NCI-H128 (cell line): Measurements from ENCODE around the gene PPP5C.
A peak's percentile ranks its signal among the peaks of the same experiment; 100 is the strongest.
"Not testable (repeated sequence)": the region's sequence is repeated elsewhere in the genome, so short reads cannot be mapped to it uniquely, and the experiment has no call there.

Source experiments
- DNase-seq: peaks from one replicate; lab custom pipeline; 2025; ENCODE audit not compliant: unreplicated experiment; lab: John Stamatoyannopoulos, UW

Gene PPP5C

DNA sequence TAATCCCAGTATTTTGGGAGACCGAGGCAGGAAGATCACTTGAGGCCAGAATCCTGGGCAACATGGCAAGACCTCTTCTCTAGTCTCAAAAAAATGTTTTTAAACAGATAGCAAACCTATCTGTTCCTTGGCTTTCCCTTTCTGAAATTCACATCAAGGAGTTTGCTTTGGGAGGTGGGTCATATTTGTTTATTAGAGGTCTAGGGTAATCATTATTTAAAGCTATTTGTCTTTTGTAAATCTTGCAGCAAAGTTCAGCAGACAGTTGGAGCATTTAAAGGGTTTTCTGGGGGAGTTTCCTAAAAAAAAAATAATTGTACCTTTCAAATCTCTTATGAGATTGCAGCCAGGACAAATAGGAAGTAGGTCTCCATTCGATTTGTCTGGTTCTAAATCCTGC, 17.5 kb downstream of the PPP5C start:
- no peak for DNase-seq

DNA sequence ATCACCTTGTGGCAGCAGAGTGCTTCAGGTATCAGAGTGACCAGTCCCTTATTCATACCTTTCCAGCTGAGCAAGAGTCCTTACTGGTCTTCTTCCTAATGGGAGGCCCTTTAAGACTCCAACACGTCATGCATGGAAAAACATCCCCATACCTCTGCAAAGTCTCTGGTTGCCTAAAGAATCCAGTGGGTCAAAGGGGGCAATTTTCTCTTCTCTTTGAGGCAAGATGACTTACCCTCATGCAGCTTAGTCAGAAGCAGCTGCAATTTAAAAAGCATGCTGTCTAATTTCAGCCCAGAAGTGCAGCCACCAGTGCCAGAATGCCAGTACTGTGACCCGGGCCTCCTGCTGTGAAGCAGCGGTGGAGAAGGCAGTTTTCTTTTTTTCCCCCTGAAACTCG, 18.7 kb downstream of the PPP5C start:
- no peak for DNase-seq

DNA sequence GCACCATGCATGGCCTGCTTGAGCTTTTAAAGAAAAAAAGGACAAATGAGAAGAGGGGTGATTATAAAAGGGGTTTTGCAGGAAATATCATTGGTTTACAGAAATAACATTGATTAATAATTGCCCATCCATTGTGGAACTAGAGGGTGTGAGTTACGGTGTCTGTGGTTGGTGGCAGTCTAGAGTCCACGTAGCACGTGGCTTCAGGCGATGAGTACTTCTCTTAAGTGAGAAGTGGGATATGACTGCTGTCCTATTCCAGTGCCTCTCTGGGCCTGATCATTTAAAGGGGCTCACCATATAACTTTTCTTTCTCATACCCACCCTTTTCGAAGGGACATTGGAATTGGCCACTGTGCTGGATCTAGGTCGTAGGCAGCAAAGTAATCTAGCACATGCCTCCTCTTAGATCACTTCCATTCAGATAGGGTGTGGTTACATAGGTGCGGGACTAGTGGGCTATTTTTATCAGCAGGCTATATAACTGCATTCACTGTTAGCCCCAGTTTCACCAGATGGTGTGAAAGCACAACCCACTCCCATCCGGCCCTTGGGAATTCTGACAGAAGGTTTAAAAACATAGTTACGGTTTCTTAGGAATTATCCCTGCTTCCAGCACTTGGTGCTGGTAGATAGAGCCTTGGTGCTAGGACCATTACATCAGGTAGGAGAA, 19.9 kb downstream of the PPP5C start:
- no peak for DNase-seq

DNA sequence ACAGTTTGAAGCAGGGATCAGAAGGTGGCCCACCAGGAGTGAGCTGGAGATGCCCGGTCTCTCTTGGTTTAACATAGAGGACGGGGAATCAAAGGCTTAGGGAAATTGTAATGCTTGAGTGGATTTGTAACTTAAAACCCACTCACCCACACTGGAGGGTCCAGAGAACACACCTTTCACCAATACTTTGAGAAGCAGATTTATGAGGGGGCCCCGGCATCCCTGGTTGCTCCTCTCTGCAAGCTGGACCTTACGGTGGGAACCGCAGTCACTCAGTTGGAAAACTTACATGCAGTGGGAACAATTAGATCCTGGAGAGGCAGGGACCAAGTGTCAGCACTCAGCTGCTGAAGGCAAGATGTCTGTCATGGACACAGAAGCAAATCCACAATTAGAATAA, 20.5 kb downstream of the PPP5C start:
- no peak for DNase-seq

DNA sequence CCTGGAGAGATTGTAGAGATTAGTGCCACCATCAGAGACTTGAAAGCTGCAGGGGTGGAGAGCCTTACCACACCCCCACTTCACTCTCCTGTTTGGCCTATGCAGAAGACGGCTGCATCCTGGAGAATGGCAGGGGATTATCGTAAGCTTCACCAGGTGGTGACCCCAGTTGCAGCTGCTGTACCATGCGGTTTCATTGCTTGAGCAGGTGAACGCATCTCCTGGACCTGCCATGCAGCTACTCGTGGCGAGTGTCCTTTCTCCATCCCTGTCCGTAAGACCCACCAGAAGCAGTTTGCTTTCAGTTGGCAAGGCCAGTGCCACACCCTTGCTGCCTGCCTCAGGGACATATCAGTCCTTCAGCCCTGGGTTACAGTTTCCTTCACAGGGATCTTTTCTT, 21.2 kb downstream of the PPP5C start:
- DNase-seq: no peak

DNA sequence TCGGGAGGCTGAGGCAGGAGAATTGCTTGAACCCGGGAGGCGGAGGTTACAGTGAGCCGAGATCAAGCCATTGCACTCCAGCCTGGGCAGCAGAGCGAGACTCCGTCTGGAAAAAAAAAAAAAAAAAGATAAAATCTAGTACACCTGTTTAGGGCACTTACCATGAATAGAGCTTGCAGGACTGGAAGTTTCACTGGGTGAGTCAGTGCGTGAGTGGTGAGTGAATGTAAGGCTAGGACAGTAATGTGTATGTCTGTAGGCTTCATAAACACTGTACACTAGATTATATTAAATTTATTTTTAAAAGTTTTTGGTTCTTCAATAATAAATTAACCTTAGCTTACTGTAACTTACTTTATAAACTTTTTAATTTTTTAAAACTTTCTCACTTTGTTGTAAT, 22.9 kb downstream of the PPP5C start:
- DNase-seq: no peak

DNA sequence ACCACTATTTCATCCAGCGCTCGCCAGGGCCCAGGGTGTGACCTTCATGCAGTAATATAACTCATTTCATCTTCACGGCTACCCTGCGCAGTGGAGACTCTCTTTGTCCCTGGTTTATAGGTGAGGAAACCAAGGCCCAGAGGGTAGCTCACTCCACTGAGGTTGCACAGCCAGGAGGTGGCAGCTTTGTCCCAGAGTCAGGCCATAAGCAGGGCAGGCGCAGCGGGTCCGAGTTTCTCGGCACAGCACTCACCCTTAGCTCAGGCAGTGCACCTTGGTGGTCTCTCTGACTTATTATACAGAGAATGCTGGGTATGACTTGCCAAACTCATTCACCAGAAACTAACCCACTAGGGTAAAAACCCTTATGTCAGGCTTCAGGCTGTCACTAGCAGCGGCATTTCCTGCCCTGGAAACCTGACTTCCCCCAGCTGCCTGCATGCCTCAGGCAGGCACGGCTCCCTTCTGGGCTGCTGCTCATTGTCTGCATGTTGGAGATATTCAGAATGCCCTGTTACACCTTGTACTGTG, 24.5 kb downstream of the PPP5C start:
- DNase-seq: no peak

DNA sequence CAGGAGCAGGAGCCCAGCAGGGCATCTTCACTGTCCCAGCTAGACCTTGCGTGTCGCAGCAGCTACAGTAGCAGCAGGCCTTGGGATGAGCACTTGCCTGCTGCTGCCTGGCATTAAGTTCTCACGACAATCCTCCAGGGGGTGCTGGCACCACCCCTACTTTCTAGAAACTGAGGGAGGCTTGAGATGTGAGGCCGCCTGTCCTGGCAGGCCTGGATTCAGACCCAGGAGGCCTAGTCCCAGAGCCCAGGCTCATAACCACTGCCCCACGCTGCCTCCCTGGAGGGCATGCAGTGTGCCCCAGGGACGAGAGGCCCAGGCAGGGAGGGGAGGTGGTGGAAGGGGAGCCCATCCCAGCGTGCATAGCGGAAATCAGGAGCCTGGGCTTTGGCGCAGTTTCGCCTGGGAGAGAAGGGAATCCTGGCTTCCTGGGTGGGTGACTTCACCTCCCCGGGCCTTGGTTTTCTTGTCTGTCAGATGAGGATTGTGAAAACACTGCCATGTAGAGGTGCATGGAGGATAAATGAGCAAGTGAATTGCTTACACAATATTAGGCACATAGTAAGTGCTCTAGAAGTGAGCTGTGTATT, 26.1 kb downstream of the PPP5C start:
- no peak for DNase-seq

DNA sequence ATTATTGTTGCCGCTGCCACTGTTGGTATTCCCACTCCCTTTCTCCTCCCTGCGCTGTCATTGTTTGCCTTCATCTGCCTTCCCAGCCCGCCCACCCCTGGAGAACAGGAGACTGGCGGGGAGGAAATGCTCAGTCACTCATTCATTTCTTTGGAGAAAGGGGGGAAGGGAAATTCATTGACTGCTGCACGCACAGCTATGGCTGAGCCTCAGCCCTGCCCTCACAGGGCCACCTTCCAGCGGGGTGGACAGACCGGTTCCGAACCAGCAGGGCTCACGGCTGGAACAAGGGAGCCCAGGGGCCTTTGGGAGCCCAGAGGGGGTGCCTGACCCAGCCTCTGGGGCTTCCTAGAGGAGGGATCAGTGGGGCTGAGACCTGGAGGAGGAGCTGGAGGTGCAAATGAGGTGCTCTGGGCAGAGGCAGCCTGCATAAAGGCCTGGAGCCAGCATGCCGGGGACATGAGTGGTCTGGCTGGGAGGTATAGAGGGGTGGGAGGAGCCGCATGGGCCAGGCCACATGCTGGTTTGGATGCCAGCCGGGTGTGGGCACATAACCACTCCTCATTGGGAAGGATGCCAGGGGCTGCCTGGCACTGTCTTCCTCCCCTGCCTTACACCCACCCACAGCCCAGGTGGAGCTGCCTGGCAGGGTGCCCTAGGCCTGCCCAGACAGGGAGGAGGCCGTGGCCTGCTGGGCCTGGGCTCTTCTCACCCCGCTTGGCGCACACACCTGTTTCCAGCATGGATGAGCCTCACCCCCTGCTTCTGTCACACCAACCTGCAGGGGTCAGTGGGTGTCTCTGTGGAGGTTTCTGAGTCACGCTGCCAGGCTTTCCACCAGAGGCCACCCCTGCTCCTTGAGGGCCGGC, 26.8 kb downstream of the PPP5C start:
- DNase-seq: peak; percentile 94

DNA sequence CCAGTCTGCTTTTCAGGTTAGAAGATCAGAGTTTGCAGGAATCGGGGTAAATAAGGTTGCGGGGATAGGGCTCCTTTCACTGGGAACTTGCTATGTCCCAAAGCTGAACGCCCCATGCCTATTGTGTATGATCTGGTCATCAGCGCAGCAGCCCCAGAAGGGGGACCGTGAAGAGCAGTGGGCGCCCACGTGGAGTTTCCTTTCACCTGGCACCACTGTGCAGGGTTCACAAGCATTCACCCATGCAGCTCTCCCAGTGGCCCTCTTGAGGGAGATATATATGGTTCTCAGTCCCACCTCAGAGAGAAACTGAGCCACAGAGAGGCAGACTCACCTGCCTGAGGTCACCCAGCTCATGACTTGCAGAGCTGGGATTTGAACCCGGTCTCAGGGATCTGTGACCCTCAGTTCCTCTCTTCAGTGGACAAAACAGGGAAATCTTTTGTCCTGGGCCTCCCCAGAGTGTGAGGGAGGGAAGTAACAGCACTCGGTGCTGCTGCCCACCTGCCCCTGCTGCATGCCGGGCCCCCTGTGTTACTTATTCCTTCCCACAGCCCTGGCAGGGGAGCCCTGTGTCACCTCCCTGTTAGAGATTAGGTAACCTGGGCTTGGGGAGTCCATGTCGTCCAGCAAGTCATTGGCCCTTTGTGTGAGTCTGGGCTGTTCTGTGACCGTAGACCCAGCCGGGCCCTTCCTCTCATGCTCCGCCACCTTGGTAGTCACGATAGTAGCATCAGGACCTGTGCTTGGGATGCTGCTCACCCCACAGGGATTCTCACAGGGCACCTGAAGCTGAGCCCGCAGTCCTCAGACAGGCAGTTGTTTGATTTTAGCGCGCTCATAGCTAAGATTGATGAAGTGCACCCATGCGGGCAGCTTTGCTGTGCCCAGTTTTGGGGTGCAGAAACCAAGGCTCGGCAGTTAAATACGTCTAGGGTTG, 27.9 kb downstream of the PPP5C start:
- DNase-seq: no peak

DNA sequence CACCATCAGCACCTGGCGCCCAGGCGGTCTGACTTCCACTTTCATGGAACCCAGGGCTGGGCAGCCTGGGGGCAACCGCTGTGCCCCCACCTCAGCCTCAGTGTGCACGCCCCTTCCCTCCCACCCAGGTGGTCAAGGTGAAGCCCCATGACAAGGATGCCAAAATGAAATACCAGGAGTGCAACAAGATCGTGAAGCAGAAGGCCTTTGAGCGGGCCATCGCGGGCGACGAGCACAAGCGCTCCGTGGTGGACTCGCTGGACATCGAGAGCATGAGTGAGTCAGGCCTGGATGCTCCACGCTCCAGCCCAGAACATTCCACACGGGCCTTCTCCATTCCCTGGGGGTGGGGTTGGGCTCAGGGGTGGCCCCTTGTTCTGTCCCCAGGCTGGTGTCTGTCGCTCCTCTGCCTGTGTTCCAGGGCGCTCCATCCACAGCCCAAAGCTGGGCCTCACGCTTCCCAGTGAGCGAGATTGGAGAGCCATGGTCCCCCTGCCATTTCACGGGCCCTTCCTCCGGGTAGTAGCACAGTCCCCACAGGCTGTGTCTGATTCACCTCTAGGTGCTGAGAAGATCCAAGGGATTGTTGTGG, 28.7 kb downstream of the PPP5C start:
- not testable (repeated sequence) for DNase-seq

DNA sequence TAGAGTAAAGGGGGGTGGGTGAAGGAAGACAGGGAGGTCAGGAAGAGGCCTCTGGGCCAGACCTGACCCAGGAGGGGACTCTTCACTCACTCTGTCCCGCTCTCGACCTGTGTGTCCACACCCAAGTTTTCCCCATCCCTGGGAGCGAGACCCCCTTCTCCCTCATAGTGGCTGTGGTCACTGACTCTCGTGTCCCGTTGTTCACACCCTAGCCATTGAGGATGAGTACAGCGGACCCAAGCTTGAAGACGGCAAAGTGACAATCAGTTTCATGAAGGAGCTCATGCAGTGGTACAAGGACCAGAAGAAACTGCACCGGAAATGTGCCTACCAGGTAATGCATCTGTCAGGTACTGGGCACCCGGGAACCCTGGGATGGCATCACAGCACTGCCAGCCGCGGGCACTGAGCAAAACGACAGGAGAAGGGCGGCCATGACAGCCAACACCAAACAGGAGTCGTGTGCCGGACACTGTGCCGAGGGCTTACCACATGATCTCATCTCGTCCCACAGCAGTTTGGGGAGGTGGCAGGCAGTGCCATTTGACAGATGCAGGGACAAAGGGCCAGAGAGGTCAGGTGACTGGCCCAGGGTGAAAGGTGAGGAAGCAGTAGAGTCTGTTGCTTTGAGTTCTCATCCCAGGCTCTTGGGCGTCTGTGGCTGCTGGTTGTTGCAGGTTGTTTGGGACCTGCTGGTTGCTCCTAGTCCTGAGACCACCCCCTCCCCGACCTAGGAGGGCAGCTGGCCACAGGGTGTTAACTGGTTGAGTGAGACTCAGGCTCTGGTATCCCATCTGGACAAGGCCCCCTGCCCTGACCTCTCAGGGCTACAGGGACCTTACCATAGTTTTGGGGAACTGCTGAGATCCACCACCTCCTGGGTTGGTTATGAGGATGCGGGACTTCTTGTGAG, 29.6 kb downstream of the PPP5C start:
- DNase-seq: no peak

DNA sequence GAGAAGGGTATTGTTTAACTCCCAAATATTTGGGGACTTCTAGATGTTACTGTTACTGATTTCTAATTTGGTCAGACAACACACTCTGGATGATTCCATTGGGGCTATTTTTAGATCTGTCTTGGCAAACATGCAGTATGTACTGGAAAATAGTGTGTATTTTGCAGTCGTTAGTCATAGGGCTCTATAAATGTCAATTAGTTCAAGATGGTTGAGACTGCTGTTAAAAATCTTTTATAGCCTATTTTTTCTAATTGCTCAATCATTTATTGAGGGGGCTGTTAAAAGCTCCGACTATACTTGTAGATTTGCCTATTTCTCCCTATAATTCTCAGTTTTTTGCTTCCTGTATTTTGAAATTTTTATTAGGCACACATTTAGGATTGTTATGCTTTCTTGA, 31.4 kb downstream of the PPP5C start:
- DNase-seq: no peak

DNA sequence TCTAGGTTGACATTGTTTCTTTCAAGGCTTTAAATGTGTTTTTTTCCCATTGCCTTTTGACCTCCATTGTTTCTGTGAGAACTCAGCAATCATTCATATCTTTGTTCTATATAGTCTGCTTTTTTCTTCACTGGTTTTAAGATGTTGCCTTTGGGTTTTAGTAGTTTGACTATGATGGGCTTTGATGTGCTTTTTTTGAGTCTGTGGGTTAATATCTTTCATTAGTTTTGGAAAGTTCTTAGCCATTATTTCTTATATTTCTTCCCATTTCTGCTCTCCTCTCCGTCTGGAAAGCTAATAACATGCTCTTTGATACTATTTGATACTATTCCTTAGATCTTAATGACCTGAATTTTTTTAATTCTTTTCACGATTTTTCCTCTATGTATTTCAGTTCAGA, 33.8 kb downstream of the PPP5C start:
- DNase-seq: no peak

DNA sequence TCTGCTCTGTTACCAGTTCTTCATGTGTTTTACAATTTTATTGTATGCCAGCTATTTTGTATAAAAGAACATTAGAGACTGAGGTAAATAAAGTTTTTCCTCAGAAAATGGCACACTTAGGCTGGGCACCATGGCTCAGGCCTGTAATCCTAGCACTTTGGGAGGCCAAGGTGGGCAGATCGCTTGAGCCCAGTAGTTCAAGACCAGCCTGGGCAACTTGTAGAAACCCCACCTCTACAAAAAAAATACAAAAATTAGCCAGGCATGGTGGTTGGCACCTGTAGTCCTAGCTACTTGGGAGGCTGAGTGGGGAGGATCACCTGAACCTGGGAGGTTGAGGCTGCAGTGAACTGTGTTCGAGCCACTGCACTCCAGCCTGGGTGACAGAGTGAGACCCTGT, 34.5 kb downstream of the PPP5C start:
- no peak for DNase-seq

DNA sequence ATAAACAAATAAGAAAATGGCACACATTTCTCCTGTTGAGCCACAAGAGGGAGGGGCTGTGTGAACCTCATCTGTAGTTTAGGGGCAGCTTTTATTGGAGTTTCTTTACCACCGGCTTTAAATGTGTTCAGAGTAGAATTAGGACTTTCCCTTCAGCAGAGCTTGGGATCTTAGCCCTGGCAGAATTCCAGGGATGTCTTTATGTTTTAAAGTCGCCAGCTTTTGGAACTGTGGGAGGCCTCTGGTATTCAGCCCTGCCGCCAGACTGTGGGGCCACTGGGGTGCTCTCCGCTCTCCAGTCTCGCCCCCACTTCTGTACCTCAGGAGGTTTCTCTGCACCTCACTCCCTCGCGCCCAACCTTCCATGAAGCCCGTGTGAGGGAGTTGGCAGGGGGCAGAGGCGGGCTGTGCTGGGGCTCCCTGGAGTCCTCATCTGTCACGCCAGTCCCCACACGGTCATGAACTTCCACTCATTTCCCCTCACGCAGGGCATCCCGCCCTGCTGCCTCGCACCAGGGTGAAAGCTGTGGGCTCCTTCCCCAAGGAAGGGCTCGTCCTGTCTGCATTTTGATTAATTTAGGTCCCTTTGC, 35.0 kb downstream of the PPP5C start:
- no peak for DNase-seq

DNA sequence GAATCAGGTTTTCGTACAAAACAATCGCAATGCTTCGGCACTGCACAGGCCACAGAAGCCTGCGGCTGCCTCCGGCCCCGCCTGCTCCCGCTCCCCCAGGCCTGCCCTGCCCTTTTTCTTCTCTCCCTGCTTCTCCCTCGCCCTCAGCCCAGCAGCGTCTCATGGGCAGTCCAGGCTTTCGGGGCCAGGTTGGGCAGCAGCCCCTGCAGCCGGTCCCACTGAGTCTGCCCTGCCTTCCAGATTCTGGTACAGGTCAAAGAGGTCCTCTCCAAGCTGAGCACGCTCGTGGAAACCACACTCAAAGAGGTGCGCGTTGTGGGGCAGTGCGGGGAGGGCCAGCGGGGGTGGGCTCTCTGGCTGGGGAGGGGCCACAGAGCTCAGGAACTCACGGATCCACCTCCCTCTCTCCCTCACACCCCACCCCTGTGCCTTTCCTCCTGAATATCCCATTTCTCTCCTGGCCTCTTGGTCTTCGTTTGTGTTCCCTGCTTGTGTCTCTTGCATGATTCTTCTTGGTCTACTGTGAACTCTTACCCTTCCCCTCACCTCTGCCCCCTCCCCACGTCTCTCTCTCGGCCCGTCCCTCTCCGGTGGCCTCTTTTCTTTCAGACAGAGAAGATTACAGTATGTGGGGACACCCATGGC, 36.4 kb downstream of the PPP5C start:
- DNase-seq: no peak

DNA sequence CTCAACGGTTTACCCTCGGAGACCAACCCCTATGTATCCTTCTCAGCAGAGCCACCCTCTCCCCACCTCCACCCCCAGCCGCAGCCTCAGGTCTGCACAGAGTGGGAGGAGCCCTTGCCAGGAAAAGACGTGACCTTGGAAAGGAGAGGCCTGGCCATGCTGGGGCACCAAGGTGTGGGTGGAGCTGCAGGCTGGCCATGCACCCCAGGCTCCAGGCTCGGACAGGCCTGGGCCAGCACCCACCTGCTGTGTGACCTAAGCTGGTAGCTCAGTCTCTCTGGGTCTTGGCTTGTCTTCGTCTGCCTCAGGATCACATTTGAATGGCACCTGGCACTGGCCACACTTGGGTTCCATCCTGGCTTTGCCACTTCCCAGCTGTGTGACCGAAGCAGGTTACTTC, 37.0 kb downstream of the PPP5C start:
- DNase-seq: no peak

DNA sequence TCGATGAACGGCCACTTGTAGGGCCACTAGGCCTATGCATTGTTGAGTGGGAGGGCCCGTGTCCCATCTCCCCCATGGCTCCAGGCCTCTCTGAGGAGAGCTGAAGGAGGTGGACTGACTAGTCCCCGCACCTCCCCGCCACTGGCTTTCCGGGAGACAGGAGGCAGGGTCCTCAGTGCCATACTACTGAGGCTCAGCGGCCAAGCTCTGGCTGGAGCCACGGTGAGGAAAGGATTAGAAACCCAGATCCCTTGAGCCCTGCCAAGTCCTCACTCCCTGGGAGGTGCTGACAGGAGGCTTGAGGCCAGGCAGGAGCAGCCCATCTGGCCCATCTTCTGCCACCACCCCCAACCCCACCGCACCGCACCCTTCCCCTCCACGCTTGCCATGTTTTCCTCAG, 37.5 kb downstream of the PPP5C start:
- DNase-seq: no peak
